ENCODE data around the gene TMEM39A. TPM values are rescaled to one million over a fixed set of nuclear protein-coding genes. Genes with fewer than 3 reads are reported as not detected.

Gene TMEM39A
- total RNA-seq, 1 donor from 2014 or later = 13.1 TPM

GRCh38 chr3:119396870-119397269 lies 66.5 kb downstream of the TMEM39A start:
- no peak for ATAC-seq

GRCh38 chr3:119395923-119396358 lies 67.5 kb downstream of the TMEM39A start:
- no peak for ATAC-seq

GRCh38 chr3:119388577-119388976 lies 74.8 kb downstream of the TMEM39A start:
- no peak for ATAC-seq

DNA sequence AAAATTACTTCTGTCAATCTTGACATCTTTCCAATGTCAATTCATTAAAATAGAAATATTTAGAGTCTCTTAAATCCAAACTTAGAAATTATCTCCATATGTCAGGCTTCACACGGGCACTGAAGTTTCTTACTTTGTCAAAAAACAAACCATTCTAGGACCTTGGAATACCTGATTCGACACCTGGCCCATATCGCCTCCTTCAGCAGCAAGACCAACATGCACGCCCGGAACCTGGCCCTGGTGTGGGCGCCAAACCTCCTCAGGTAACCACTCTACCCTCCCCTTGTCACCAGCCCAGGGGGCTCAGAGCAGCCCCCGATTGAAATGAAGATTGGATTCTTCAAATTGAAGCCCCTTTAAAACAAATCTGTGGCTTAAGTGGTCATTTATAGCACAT lies 81.3 kb downstream of the TMEM39A start:
- ATAC-seq = no peak

GRCh38 chr3:119380697-119381096 lies 82.7 kb downstream of the TMEM39A start:
- ATAC-seq = no peak

Other genes starting within 250 kb of the TMEM39A start
- 15.8 TPM for gene B4GALT4, start 222.7 kb downstream of the TMEM39A start, total RNA-seq
- gene ARHGAP31, start 169.2 kb downstream of the TMEM39A start, total RNA-seq = 4.3 TPM
- 9.0 TPM for gene POGLUT1, start 5.3 kb upstream of the TMEM39A start, total RNA-seq
- gene TIMMDC1, start 34.9 kb upstream of the TMEM39A start, total RNA-seq = 90.3 TPM
- gene CD80, start 96.0 kb upstream of the TMEM39A start, total RNA-seq = 0.08 TPM
- 2.1 TPM for gene ADPRH, start 115.9 kb upstream of the TMEM39A start, total RNA-seq
- 0.92 TPM for gene PLA1A, start 134.3 kb upstream of the TMEM39A start, total RNA-seq
- gene POPDC2, start 197.0 kb upstream of the TMEM39A start, total RNA-seq = 0.60 TPM
- 24.9 TPM for gene COX17, start 213.8 kb upstream of the TMEM39A start, total RNA-seq
- gene CFAP91, start 239.4 kb upstream of the TMEM39A start, total RNA-seq = not detected